ENCODE measurements around the gene C1orf53.

Gene C1orf53

GRCh38 chr1:197954718-197955418 is 52.4 kb downstream of the C1orf53 start:
- no peak for DNase-seq (ENCODE audit: low read depth in 1 of 2, low spot score in 1 of 2)

- no peak for DNase-seq (ENCODE audit: low read depth in 1 of 2, low spot score in 1 of 2)
Observed at GRCh38 chr1:197955486-197956394, 53.3 kb downstream of the C1orf53 start.
